Peyer's patch (tissue), 4 donors: Measurements from ENCODE around the gene UTS2B.

Experiments used
- POLR2A ChIP-seq, 2 donors: fragments of 450-650 bp; IDR thresholded peaks; one replicate each; pipeline ENCODE4 v1.5.1; 2017; ENCODE audit warnings: antibody characterized with exemption in 2 of 2, mild to moderate bottlenecking in 2 of 2, moderate library complexity in 2 of 2
- TF ChIP-seq, protein P1 (sequence below), 6 experiments: fragments of 450-650 bp in 4 of 6; fragments of 200-600 bp in 2 of 6; sonication (generic) in 1 of 6; IDR thresholded peaks; one replicate each; pipeline ENCODE4 v1.5.1; 2017 to 2019; ENCODE audit warnings: antibody characterized with exemption in 6 of 6, mild to moderate bottlenecking in 3 of 6, moderate library complexity in 1 of 6

DNA sequence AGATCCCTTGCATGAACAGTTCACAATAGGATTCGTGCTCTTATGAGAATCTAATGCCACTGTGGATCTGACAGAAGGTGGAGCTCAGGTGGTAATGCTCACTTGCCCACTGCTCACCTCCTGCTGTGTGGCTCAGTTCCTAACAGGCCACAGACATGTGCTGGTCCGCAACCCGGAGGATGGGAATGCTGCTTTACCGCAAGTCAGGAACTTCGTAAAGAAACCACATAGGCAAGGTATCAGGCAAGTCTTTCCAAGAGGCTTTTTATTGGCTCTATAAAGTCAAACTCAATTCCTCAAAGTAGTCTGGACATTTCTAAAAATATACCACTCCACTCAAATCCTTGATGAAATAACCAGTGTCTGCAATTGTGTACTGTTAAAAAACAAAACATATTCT, 75.2 kb downstream of the UTS2B start:
- TF ChIP-seq, protein P1, sequence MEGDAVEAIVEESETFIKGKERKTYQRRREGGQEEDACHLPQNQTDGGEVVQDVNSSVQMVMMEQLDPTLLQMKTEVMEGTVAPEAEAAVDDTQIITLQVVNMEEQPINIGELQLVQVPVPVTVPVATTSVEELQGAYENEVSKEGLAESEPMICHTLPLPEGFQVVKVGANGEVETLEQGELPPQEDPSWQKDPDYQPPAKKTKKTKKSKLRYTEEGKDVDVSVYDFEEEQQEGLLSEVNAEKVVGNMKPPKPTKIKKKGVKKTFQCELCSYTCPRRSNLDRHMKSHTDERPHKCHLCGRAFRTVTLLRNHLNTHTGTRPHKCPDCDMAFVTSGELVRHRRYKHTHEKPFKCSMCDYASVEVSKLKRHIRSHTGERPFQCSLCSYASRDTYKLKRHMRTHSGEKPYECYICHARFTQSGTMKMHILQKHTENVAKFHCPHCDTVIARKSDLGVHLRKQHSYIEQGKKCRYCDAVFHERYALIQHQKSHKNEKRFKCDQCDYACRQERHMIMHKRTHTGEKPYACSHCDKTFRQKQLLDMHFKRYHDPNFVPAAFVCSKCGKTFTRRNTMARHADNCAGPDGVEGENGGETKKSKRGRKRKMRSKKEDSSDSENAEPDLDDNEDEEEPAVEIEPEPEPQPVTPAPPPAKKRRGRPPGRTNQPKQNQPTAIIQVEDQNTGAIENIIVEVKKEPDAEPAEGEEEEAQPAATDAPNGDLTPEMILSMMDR (IDR thresholded peaks at IDR 0.05) = no peak
- no peak for TF ChIP-seq POLR2A (IDR thresholded peaks at IDR 0.05)
